HepG2 (cell line): ENCODE data around the gene SVOPL. TPM values are rescaled to one million over a fixed set of nuclear protein-coding genes. Genes with fewer than 3 reads are reported as not detected.

ENCODE experiments used
- ASH2L ChIP-seq: fragments of 300-600, 200-600 bp; sonication (generic); IDR thresholded peaks from 2 replicates; pipeline ENCODE4 v1.7.0; 2017; ENCODE audit warnings: low read depth, mild to moderate bottlenecking, moderate library complexity, mixed read lengths, low read length; ENCODE audit not compliant: insufficient read length
- BCL6 ChIP-seq: IDR thresholded peaks from 2 replicates; pipeline ENCODE4 v1.6.1; 2016; ENCODE audit warnings: missing genetic modification reagents, missing compliant biosample characterization
- CEBPB ChIP-seq: IDR thresholded peaks from 2 replicates; pipeline ENCODE4 v1.6.1; 2011; ENCODE audit warnings: low read depth, low read length, improper control_type of control experiment, borderline replicate concordance
- ELF3 ChIP-seq: IDR thresholded peaks from 2 replicates; pipeline ENCODE4 v1.6.1; 2016; ENCODE audit warnings: missing genetic modification reagents, missing compliant biosample characterization
- FOSL2 ChIP-seq: sonication (generic); formaldehyde crosslinking; IDR thresholded peaks from 2 replicates; pipeline ENCODE4 v1.4.0; 2020; ENCODE audit warnings: missing genetic modification reagents
- FOXA1 ChIP-seq, 2 experiments: fragments of 450-650 bp in 1 of 2; sonication (generic) in 1 of 2; formaldehyde crosslinking in 1 of 2; IDR thresholded peaks; 2 replicates each; pipeline versions ENCODE4 v1.4.0 to v1.6.1; 2016 to 2020; ENCODE audit warnings: missing genetic modification reagents in 1 of 2
- HMG20A ChIP-seq: IDR thresholded peaks from 2 replicates; pipeline ENCODE4 v1.6.1; 2016; ENCODE audit warnings: borderline replicate concordance
- HNF4A ChIP-seq: sonication (generic); formaldehyde crosslinking; IDR thresholded peaks from 2 replicates; pipeline ENCODE4 v1.4.0; 2020; ENCODE audit warnings: missing genetic modification reagents
- LCORL ChIP-seq, 2 experiments: fragments of 450-650 bp in 1 of 2; sonication (generic) in 1 of 2; formaldehyde crosslinking in 1 of 2; IDR thresholded peaks; 2 replicates each; pipeline versions ENCODE4 v1.5.0 to v1.6.1; 2017 to 2020; ENCODE audit warnings: antibody characterized with exemption in 1 of 2, missing genetic modification reagents in 1 of 2
- MYNN ChIP-seq: sonication (generic); formaldehyde crosslinking; IDR thresholded peaks from 2 replicates; pipeline ENCODE4 v1.4.0; 2020; ENCODE audit warnings: mild to moderate bottlenecking, low read depth, missing genetic modification reagents
- NCOR1 ChIP-seq: fragments of 200-600 bp; sonication (generic); IDR thresholded peaks from 2 replicates; pipeline ENCODE4 v1.7.0; 2017; ENCODE audit warnings: antibody characterized with exemption, low read length, borderline replicate concordance
- RARA ChIP-seq: IDR thresholded peaks from 2 replicates; pipeline ENCODE4 v1.6.1; 2016; ENCODE audit warnings: missing genetic modification reagents, missing compliant biosample characterization
- TARDBP ChIP-seq: sonication (generic); formaldehyde crosslinking; IDR thresholded peaks from 2 replicates; pipeline ENCODE4 v1.8.0; 2022; ENCODE audit warnings: mild to moderate bottlenecking, missing genetic modification reagents
- TBX2 ChIP-seq: sonication (generic); formaldehyde crosslinking; IDR thresholded peaks from 2 replicates; pipeline ENCODE4 v1.5.0; 2020; ENCODE audit warnings: missing genetic modification reagents, mild to moderate bottlenecking, borderline replicate concordance
- TCF12 ChIP-seq, 2 experiments: fragments of 450-650 bp in 1 of 2; sonication (generic) in 1 of 2; formaldehyde crosslinking in 1 of 2; IDR thresholded peaks; 2 replicates each; pipeline versions ENCODE4 v1.6.1 to v1.8.0; 2017 to 2022; ENCODE audit warnings: antibody characterized with exemption in 1 of 2, mild to moderate bottlenecking in 1 of 2, missing genetic modification reagents in 1 of 2, moderate library complexity in 1 of 2
- ZNF646 ChIP-seq: sonication (generic); formaldehyde crosslinking; IDR thresholded peaks from 2 replicates; pipeline ENCODE4 v1.9.0; 2021; ENCODE audit warnings: mild to moderate bottlenecking, missing genetic modification reagents
- polyA plus RNA-seq, 8 experiments: library from polyadenylated mRNA; depleted of rRNA in 3 of 8; stranded (reverse) in 7 of 8; unstranded in 1 of 8; fragments of >200 nt; fragmentation: Illumina TruSeq in 4 of 8; extraction: Trizol in 4 of 8; gene quantifications; 2 replicates each; pipeline versions ENCODE4 v1.2.1 to v1.2.3, GENCODE V29; 2011 to 2016; ENCODE audit warnings: low read depth in 4 of 8, missing spikeins in 1 of 8, mixed read lengths in 1 of 8; ENCODE audit not compliant: insufficient read depth in 1 of 8
- total RNA-seq, 5 experiments: library from RNA; depleted of rRNA; stranded (reverse); fragments of >200 nt; fragmentation: Illumina TruSeq; extraction: Trizol; gene quantifications; 2 replicates each; pipeline ENCODE4 v1.2.3, GENCODE V29; 2016; ENCODE audit warnings: low read depth in 1 of 5
- TF ChIP-seq, protein P1 (sequence below): sonication (generic); formaldehyde crosslinking; IDR thresholded peaks from 2 replicates; pipeline ENCODE4 v1.4.0; 2020; ENCODE audit warnings: missing genetic modification reagents
- TF ChIP-seq, protein P2 (sequence below): sonication (generic); formaldehyde crosslinking; IDR thresholded peaks from 2 replicates; pipeline ENCODE4 v1.5.0; 2020; ENCODE audit warnings: mild to moderate bottlenecking, missing genetic modification reagents

SVOPL gene
- total and polyA plus RNA-seq, 2 of the 13 experiments (the other 11 are each of a cell fraction or from before 2014, with no cell fraction given), result not detected

DNA sequence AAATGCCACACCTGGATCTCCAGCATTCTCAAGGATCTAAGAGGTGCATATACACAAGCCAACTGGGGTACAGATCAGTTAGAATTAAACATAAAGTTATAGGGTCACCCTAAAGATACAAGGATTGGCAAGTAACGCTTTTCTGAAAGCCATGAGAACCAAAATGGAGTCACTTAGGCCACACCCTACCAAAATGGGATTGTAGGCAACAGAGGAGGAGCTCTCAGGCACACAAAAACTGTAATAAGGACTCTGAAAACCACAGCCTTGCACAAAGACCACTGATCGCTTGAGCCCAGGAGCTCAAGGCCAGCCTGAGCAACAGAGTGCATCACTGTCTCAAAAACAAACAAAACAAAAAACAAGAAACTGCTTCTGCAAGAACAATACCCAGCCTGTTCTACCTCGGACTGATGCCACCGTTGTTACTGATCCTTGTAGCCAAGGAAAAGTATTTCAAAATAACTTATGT, 35.5 kb downstream of the SVOPL start (continued):
- TF ChIP-seq ZNF646 (CRISPR knock-in tag) (0 out of 2 replicates have a peak, but pooled peaks have one; percentile 27), FOXA1 (IDR thresholded peaks at IDR 0.05) (no peak), FOXA1 (CRISPR knock-in tag; IDR thresholded peaks at IDR 0.05) (0 out of 2 replicates have a peak, but pooled peaks have one; percentile 6), NCOR1 (peak; percentile 60; the same call in 1 of the 2 replicates), BCL6 (CRISPR knock-in tag) (peak; percentile 35; the same call in 1 of the 2 replicates), HMG20A (CRISPR knock-in tag) (peak; percentile 73; the same call in 1 of the 2 replicates), TCF12 (IDR thresholded peaks at IDR 0.05) (no peak), TCF12 (CRISPR knock-in tag; IDR thresholded peaks at IDR 0.05) (no peak), ASH2L (no peak), ELF3 (peak; percentile 38; the same call in 1 of the 2 replicates), HNF4A (peak; percentile 56; the same call in 1 of the 2 replicates), TBX2 (CRISPR knock-in tag) (peak; percentile 13; the same call in 1 of the 2 replicates), TARDBP (CRISPR knock-in tag) (0 out of 2 replicates have a peak, but pooled peaks have one; percentile 28), LCORL (IDR thresholded peaks at IDR 0.05) (peak; percentile 71; the same call in 1 of the 2 replicates), LCORL (CRISPR knock-in tag; IDR thresholded peaks at IDR 0.05) (no peak; the same call in 1 of the 2 replicates), RARA (CRISPR knock-in tag) (0 out of 2 replicates have a peak, but pooled peaks have one; percentile 50), CEBPB (peak; percentile 37; the same call in 1 of the 2 replicates), FOSL2 (CRISPR knock-in tag) (peak; percentile 46), MYNN (CRISPR knock-in tag) (no peak)
- TF ChIP-seq, protein P1, sequence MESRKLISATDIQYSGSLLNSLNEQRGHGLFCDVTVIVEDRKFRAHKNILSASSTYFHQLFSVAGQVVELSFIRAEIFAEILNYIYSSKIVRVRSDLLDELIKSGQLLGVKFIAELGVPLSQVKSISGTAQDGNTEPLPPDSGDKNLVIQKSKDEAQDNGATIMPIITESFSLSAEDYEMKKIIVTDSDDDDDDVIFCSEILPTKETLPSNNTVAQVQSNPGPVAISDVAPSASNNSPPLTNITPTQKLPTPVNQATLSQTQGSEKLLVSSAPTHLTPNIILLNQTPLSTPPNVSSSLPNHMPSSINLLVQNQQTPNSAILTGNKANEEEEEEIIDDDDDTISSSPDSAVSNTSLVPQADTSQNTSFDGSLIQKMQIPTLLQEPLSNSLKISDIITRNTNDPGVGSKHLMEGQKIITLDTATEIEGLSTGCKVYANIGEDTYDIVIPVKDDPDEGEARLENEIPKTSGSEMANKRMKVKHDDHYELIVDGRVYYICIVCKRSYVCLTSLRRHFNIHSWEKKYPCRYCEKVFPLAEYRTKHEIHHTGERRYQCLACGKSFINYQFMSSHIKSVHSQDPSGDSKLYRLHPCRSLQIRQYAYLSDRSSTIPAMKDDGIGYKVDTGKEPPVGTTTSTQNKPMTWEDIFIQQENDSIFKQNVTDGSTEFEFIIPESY (CRISPR knock-in tag), result no peak
- TF ChIP-seq, protein P2, sequence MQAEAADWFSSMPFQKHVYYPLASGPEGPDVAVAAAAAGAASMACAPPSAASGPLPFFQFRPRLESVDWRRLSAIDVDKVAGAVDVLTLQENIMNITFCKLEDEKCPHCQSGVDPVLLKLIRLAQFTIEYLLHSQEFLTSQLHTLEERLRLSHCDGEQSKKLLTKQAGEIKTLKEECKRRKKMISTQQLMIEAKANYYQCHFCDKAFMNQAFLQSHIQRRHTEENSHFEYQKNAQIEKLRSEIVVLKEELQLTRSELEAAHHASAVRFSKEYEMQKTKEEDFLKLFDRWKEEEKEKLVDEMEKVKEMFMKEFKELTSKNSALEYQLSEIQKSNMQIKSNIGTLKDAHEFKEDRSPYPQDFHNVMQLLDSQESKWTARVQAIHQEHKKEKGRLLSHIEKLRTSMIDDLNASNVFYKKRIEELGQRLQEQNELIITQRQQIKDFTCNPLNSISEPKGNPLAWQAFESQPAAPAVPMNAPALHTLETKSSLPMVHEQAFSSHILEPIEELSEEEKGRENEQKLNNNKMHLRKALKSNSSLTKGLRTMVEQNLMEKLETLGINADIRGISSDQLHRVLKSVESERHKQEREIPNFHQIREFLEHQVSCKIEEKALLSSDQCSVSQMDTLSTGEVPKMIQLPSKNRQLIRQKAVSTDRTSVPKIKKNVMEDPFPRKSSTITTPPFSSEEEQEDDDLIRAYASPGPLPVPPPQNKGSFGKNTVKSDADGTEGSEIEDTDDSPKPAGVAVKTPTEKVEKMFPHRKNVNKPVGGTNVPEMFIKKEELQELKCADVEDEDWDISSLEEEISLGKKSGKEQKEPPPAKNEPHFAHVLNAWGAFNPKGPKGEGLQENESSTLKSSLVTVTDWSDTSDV (CRISPR knock-in tag), result no peak
